Cortex of kidney (tissue), 1 donor: ENCODE data around the gene ESD.
"Not testable (repeated sequence)": the region's sequence is repeated elsewhere in the genome, so short reads cannot be mapped to it uniquely, and the experiment has no call there.

Source experiments
- DNase-seq: peaks from one replicate; lab custom pipeline; 2025; lab: John Stamatoyannopoulos, UW

The ESD gene

GRCh38 chr13:46795321-46795720 lies 1.6 kb downstream of the ESD start:
- DNase-seq = no peak

DNA sequence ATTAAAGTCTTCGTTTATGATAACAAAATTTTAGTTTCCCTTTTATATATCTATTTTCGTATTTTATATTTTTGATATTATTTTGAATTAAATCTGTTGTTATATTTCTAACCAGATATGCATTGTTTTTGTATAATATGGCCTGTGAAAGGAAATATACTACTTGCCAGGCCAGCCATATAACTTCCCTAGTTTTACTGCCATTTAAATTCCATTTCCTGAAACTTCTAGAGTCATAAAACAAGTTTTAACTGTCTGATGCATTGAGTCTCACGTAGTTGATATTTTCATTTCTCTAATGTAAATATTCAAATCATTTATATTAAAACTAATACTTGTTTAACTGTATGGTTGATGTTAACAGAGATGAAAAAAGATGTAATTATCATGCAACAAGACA lies 13.5 kb downstream of the ESD start:
- no peak for DNase-seq

- no peak for DNase-seq
Measured at GRCh38 chr13:46782691-46783090, 14.3 kb downstream of the ESD start.

DNA sequence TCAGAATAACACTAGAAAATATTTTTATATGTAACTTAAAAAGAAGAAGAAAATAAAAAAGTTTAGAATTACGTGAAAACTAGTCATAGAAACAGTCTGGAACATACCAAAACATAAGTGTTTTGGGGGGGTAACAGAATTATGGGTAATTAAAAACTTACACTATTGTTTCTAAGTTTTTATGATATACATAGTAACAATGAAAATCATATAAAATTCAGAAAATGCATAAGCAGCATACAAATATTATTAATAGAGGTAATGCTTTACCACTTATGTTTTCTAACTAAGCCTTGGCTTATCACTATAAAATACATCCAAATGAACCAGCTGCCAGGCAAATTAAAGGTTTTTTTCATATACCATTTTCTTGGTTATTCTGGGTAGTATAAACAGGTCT lies 14.9 kb downstream of the ESD start:
- DNase-seq = no peak

GRCh38 chr13:46778890-46779289 lies 18.1 kb downstream of the ESD start:
- DNase-seq = no peak

DNA sequence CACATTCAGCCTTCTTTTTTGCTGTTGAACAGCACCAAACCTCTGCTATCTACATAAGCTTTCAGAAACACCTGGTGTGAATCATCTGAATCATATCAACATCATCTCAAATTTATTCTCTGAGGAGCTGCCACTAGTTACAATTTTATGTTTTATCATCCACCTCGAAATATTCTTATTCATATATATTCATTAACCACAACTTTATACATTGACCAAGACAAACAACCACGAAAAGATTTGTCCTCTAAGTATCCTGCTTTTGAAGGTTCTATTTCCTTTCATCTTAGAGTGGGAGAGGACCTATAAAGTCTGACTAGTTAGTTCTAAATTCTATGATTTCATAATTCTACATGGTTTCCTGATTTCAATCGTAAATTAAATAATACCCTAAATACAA lies 18.9 kb downstream of the ESD start:
- DNase-seq = no peak

GRCh38 chr13:46775385-46776107 lies 21.4 kb downstream of the ESD start:
- no peak for DNase-seq

DNA sequence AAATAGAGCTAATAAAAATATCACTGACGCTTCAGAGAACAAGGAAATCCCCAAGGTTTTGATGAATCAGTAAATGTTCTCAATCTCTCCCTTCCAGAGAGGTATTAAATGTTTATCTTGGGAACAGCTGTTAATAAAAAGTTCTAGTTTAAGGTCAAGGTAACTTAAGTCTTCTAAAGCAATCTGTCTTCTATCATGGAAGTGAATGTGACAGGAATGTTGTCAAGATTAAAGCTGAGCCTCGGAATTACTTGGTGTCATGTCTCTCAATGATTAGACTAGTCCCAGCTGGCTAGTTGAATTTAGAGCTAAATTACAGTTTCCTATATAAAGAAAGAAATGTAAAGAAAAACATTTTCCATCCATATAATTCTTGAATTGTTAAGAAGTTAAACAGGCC lies 23.4 kb downstream of the ESD start:
- no peak for DNase-seq

DNA sequence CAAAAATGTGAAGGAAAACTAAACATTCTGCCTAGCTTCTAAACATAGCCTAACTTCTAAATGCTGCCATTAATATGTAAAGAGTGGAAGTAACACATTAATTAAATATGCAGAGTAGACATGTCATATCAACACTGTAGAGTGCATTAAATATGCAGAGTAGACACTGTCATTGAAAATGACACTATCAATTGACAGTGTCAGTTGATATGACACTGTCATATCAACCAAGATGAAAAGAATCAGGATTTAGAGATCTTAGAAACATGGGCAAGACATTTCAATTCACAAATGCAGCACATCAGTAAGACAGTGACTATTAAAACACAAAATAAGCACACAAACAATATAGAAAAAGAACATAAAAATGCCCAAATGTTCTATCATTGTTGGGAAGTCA lies 25.3 kb downstream of the ESD start:
- no peak for DNase-seq

- not testable (repeated sequence) for DNase-seq
Measured at GRCh38 chr13:46769925-46770324, 27.0 kb downstream of the ESD start.

DNA sequence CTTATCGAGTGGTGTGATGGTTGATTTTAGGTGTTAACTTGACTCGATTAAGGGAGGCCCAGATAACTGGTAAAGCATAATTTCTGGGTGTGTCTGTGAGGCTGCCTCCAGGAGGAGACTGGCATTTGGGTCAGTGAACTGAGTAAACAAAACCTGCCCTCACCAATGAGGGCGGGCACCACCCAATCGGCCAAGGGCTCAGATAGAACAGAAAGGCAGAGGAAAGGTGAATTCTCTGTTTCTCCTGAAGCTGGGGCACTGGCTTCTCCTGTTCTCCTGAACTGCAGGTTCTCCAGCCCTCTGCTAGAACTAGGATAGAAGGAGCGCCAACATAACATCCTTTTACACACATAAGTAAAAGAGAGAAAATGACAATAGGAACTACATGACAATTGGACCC lies 35.1 kb downstream of the ESD start:
- DNase-seq = no peak

DNA sequence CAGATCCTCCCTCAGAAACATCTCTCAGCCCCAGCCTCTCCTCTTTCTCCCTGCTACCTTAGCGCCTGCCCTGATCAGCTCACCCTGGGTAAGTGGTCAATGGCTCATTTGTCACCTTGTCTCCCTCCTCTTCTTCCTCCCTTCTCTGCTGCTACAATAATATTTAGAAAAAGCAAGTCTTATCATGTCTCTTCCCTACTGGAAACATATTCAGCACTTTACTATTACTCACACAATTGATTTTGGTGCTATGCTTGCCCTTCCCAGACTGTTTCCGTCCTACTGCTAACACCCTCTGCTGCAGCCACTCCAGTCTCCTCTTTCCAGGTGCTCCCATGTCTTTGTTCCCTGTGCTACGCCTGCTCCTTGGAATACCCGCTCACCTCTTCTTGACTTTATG lies 35.8 kb downstream of the ESD start:
- DNase-seq = no peak

- DNase-seq = no peak
Measured at GRCh38 chr13:46759846-46760245, 37.1 kb downstream of the ESD start.

DNA sequence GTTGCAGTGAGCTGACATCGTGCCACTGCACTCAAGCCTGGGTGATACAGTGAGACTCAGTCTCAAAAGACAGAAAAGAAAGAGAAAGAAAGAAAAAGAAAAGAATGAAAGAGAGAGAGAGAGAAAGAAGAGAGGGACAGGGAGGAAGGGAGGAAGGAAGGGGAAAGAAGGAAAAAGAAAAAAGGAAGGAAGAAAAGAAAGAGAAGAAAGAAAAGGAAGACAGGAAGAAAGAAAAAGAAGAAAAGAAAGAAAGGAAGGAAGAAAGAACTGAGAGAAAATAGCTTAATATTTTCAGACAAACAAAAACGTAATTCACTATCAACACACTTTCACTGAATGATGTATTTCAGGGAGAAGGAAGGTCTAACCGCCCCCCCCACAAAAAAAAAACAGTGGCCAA lies 39.3 kb downstream of the ESD start:
- DNase-seq = no peak

DNA sequence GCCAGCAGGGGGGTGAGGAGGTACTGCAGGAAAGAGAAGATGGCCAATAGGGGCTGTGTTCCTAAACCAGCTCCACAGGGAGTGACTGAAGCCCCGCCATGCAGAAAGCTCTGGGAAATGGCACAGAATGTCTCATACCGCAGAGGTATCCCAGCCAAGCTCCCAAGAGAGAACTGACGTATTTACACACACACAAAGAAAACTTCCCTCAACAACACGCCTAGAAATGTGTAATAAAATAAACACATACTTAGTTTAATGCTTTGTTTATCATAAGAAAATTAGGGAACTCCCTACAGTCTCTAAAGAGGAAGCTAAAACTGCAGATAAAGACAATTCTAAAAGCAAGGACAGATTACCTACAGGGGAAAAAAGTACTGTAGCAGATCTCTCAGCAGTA lies 40.0 kb downstream of the ESD start:
- no peak for DNase-seq

DNA sequence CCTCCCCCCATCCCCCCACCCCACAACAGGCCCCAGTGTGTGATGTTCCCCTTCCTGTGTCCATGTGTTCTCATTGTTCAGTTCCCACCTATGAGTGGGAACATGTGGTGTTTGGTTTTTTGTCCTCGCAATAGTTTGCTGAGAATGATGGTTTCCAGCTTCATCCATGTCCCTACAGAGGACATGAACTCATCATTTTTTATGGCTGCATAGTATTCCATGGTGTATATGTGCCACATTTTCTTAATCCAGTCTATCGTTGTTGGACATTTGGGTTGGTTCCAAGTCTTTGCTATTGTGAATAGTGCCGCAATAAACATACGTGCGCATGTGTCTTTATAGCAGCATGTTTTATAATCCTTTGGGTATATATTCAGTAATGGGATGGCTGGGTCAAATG lies 41.5 kb downstream of the ESD start:
- DNase-seq = not testable (repeated sequence)

- DNase-seq = no peak
Measured at GRCh38 chr13:46754812-46755211, 42.1 kb downstream of the ESD start.

DNA sequence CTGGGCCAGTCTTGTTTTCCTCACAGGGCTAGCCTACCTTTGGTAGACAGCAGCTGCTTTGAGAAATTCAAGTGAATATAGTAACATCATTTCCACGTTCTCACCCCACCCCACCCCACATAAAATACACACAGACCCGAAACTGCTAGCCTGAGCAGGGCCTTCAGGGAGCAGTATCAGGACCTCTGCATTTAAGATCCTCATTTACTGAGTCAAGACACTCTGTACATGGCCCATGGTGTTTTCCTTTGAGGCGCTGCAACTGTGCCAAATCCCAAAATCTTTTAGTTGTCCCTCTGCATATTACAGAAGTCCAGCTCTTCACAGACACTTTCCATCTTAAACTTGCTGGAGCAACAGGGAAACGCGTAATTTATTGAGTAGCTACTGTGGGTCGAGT lies 43.0 kb downstream of the ESD start:
- DNase-seq = no peak

- DNase-seq = no peak
Measured at GRCh38 chr13:46753137-46753536, 43.8 kb downstream of the ESD start.

- no peak for DNase-seq
Measured at GRCh38 chr13:46751811-46752635, 44.9 kb downstream of the ESD start.

GRCh38 chr13:46749951-46750350 lies 47.0 kb downstream of the ESD start:
- no peak for DNase-seq

DNA sequence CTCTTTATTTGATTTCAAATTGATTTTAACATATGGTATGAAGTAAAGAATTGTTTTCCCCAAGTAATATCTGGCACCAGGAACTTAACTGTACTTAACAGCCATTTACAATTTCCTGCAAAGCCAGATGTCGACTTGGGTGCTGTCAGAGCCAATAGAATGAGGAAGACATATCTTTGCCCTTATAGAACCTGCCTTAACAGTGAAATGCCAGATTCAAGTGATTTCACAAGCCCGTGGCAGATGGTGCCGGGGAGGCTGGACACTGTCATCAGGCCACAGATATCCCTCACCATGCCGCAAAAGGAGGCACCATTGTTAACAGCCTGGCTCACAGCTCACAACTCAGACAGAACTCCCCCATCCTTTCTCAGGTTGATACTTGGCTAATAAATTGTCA lies 48.7 kb downstream of the ESD start:
- DNase-seq = no peak

DNA sequence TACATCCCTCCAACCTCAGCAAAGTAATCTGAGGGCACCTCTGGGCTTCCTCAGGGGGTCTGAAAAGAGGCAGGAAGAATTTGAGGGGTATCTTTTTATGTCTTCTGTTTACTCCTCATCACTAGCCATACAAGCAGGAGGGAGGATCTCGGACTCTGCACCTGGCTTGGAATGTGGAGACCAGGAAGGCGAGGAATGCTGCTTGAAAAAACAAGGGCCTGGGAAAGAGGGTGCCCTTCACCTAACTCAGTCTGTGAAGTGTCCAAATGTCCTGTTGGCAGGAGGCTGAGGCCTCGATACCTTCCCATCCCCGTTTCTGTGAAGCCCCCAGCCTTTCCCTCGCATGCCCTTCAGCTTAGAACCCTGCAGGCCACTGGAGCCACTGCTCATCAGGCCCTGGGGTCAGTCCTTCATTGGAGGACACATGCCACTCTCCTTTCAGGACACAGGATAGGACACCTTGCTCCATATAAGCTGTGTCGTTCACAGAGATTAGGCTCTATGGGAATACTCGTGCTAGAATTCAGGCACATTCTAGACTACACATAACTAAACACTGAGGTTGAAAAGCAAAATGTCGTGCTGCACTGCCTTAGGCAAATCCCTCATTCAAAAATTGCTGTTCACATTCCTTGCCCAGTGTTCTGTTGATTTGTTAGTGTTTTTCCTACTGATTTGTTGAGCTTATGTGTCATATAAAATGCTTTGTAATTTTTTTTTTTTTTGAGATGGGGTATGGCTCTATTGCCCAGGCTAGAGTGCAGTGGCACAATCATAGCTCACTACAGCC lies 49.7 kb downstream of the ESD start:
- no peak for DNase-seq
